Spleen (tissue), 11 donors: ENCODE measurements around the gene ACSF3. TPM values are rescaled to one million over a fixed set of nuclear protein-coding genes. Genes with fewer than 3 reads are reported as not detected.

Source experiments
- DNase-seq: peaks from one replicate; pipeline ENCODE4 v3.0.0-alpha.2; 2020
- H3K27ac ChIP-seq, 8 donors: fragments of 200-600 bp; sonication (generic) in 7 of 8; 1 replicate in 4 of 8; 2 replicates in 4 of 8; pipeline versions ENCODE4 v1.5.0 to v1.8.0; 2016 to 2021; ENCODE audit warnings: inconsistent platforms in 4 of 8, mild to moderate bottlenecking in 4 of 8, moderate library complexity in 1 of 8
- H3K27me3 ChIP-seq, 7 donors: fragments of 200-600 bp; sonication (generic) in 6 of 7; replicated peaks in 1 of 7; 1 replicate in 4 of 7; 2 replicates in 3 of 7; pipeline versions ENCODE4 v1.5.0 to v1.8.0; 2016 to 2021; ENCODE audit warnings: inconsistent platforms in 3 of 7, mild to moderate bottlenecking in 1 of 7
- H3K36me3 ChIP-seq, 6 donors: fragments of 200-600 bp; sonication (generic) in 5 of 6; 1 replicate in 4 of 6; 2 replicates in 2 of 6; pipeline versions ENCODE4 v1.5.0 to v1.8.0; 2016 to 2021; ENCODE audit warnings: inconsistent platforms in 2 of 6
- H3K4me1 ChIP-seq, 6 donors: fragments of 200-600 bp; sonication (generic) in 5 of 6; 1 replicate in 3 of 6; 2 replicates in 3 of 6; pipeline versions ENCODE4 v1.5.0 to v1.8.0; 2016 to 2021; ENCODE audit warnings: inconsistent platforms in 3 of 6
- H3K4me3 ChIP-seq, 8 donors: fragments of 200-600 bp; sonication (generic) in 7 of 8; 1 replicate in 4 of 8; 2 replicates in 4 of 8; pipeline versions ENCODE4 v1.5.0 to v1.8.0; 2016 to 2021; ENCODE audit warnings: inconsistent platforms in 4 of 8, mild to moderate bottlenecking in 4 of 8, moderate library complexity in 2 of 8
- H3K9me3 ChIP-seq, 8 donors: fragments of 200-600 bp; sonication (generic) in 7 of 8; 1 replicate in 4 of 8; 2 replicates in 4 of 8; pipeline versions ENCODE4 v1.5.0 to v1.8.0; 2016 to 2021; ENCODE audit warnings: inconsistent platforms in 4 of 8
- POLR2A ChIP-seq, 3 donors: fragments of 450-650 bp; IDR thresholded peaks; one replicate each; pipeline ENCODE4 v1.5.1; 2017; ENCODE audit warnings: antibody characterized with exemption in 3 of 3, mild to moderate bottlenecking in 1 of 3
- POLR2AphosphoS5 ChIP-seq, 3 donors: sonication (generic); formaldehyde crosslinking; IDR thresholded peaks; one replicate each; pipeline ENCODE4 v1.5.1; 2017; ENCODE audit warnings: antibody characterized with exemption in 3 of 3
- WGBS, 5 donors: extraction: QIAGEN DNeasy Blood & Tissue Kit in 3 of 5; methylation state at CpG; one replicate each; pipeline versions ENCODE4 v1.1.5 to v1.1.7; 2013 to 2018; 5-methylcytosine and 5-hydroxymethylcytosine counted together
- intact Hi-C: fragments of 100-400 bp; cut with DNase I; formaldehyde crosslinking; loops from one replicate; pipeline ENCODE4 v1.15.0; 2023; ENCODE audit warnings: low total_unique reads
- polyA plus RNA-seq, 3 donors: library from polyadenylated mRNA; stranded (reverse); fragments of 200-250 nt; gene quantifications; one replicate each; pipeline ENCODE4 v1.2.1, GENCODE V29; 2013
- total RNA-seq, 7 donors: library from RNA; depleted of rRNA in 3 of 7; stranded (reverse); fragments of >200 nt in 3 of 7; fragmentation: NEBNext Ultra II Directional in 4 of 7; extraction: Animal tissue kit (Norgen Biotek cat#: 25700) in 4 of 7; gene quantifications; one replicate each; pipeline versions ENCODE4 v1.1.0 to v1.2.1, GENCODE V29; 2016 to 2021
- TF ChIP-seq, protein P1 (sequence below), 11 experiments: fragments of 200-600 bp in 7 of 11; fragments of 450-650 bp in 4 of 11; sonication (generic) in 4 of 11; IDR thresholded peaks in 8 of 11; conservative IDR thresholded peaks in 3 of 11; 1 replicate in 7 of 11; 2 replicates in 4 of 11; pipeline versions ENCODE4 v1.4.0 to v1.8.0; 2016 to 2021; ENCODE audit warnings: antibody characterized with exemption in 11 of 11, inconsistent platforms in 4 of 11, mild to moderate bottlenecking in 1 of 11
- donor health status: healthy with polysubstance abuse.
- donor health status: DM: no; HTN: no; CAD: no; lungs with moderate emphysema.
- donor health status: DM: no; HTN: no; CAD: no.
- donor health status: Bipolar disorder and iron deficiency.
- donor health status: healthy.
- donor health status: DM: no; HTN: no; CAD: no.
- donor health status: DM: yes; HTN: yes; CAD: no.

The ACSF3 gene
- total and polyA plus RNA-seq, 10 donors, result 35.4 to 68.1 (median 49.1) TPM

DNA sequence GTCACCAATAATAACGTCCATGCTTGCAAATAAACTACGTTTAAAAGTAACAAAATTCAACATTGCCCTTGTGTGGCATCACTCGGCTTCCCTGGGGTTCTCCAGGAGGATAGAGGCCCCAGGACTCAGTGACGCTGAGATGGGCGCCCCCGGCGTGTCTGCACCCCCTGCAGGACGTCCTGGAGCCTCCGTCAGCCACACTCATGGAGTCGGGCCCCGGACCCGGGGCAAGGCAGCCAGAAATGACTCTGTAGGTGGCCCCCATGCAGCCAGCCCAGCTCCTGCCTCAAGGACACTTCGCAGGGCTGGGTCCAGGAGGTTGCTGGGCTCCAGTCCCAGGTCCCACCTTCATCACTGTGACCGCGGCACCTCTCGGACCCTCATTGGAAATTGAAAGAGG, 16.6 kb upstream of the ACSF3 start:
- no peak for DNase-seq
- Histone ChIP-seq H3K4me3 (no peak overlapping the region), H3K27me3 (peaks cover 0 to 8% (median 0%) of the 10 kb centered on the region in 7 donors), H3K27ac (no peak overlapping the region), H3K36me3 (no peaks in the 10 kb centered on the region), H3K9me3 (peaks cover 0 to 5% (median 0%) of the 10 kb centered on the region in 8 donors), H3K4me1 (peaks cover 0 to 14% (median 2%) of the 10 kb centered on the region in 6 donors)
- WGBS, 5 donors, result 92 to 96% (median 94%) methylated on average over 8 to 16 of the region's 16 CpGs
- intact Hi-C loops, result no loop called here
- TF ChIP-seq POLR2A (IDR thresholded peaks at IDR 0.05) (no peak), POLR2AphosphoS5 (IDR thresholded peaks at IDR 0.05) (no peak)
- TF ChIP-seq, protein P1, sequence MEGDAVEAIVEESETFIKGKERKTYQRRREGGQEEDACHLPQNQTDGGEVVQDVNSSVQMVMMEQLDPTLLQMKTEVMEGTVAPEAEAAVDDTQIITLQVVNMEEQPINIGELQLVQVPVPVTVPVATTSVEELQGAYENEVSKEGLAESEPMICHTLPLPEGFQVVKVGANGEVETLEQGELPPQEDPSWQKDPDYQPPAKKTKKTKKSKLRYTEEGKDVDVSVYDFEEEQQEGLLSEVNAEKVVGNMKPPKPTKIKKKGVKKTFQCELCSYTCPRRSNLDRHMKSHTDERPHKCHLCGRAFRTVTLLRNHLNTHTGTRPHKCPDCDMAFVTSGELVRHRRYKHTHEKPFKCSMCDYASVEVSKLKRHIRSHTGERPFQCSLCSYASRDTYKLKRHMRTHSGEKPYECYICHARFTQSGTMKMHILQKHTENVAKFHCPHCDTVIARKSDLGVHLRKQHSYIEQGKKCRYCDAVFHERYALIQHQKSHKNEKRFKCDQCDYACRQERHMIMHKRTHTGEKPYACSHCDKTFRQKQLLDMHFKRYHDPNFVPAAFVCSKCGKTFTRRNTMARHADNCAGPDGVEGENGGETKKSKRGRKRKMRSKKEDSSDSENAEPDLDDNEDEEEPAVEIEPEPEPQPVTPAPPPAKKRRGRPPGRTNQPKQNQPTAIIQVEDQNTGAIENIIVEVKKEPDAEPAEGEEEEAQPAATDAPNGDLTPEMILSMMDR (IDR thresholded peaks at IDR 0.05 in 8 of 11, conservative IDR thresholded peaks at IDR 0.05 in 3 of 11), result no peak

DNA sequence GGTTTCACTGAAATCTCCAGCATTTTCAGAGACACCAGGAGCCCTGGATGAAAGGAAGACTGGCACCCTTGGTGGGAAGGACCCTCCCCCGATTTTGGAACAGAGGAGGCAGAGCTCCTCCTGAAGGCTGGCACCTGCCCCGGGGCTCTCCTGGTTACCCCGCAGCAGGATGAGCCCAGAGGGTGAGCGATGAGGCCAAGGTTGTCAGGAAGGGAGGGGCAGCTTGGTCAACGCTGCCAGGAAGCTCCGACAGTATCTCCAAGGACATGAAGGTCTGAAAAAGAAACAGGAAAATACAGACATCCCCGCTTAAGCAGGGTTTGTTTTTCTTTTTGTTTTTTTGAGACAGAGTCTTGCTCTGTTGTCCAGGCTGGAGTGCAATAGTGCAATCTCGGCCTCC, 15.5 kb upstream of the ACSF3 start:
- Histone ChIP-seq H3K27ac (no peak overlapping the region), H3K9me3 (peaks cover 0 to 5% (median 0%) of the 10 kb centered on the region in 8 donors), H3K36me3 (no peaks in the 10 kb centered on the region), H3K27me3 (no peaks in the 10 kb centered on the region), H3K4me1 (peaks cover 0 to 14% (median 2%) of the 10 kb centered on the region in 6 donors), H3K4me3 (no peak overlapping the region)
- DNase-seq, result no peak
- WGBS, 5 donors, result 66 to 81% (median 72%) methylated on average over 8 of the region's 8 CpGs
- intact Hi-C loops, result no loop called here
- TF ChIP-seq, protein P1 (IDR thresholded peaks at IDR 0.05 in 8 of 11, conservative IDR thresholded peaks at IDR 0.05 in 3 of 11), result no peak
- TF ChIP-seq POLR2A (IDR thresholded peaks at IDR 0.05), result no peak
- peak; percentile 42 to 67 (median 48) for TF ChIP-seq POLR2AphosphoS5 (IDR thresholded peaks at IDR 0.05)

DNA sequence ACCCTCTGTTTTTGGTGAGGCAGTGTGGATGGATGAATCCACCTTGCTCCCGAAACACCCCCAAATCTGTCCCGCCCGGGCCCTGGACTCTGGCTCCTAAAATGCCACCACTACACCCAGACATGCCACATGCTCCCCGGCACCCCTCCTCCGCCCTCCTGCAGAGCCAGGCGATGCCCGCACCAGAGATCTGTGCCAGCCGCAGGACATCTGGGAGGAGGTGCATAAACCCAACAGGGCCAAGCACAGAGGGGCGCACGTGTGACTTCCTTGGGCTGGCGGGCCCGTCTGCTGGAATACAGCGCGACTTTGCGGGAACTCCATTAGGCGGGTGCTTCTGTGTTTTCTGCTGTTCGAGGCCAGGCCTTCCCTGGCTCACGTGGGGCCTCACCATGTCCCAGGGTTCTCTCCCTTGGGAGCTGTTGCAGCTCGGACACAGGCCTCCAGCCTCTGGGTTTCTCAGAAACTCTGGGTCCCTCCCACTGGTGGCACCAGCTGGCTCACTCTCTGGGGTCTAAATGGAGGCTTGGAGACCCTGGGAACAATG, 14.1 kb upstream of the ACSF3 start:
- WGBS, 5 donors, result 91 to 95% (median 94%) methylated on average over 17 to 19 of the region's 19 CpGs
- no peak overlapping the region for H3K4me3 ChIP-seq
- no peaks in the 10 kb centered on the region for H3K27me3 ChIP-seq
- H3K36me3 ChIP-seq, result no peaks in the 10 kb centered on the region
- intact Hi-C loops, result no loop called here
- no peak overlapping the region for H3K27ac ChIP-seq
- TF ChIP-seq POLR2AphosphoS5 (IDR thresholded peaks at IDR 0.05), result no peak
- TF ChIP-seq, protein P1 (IDR thresholded peaks at IDR 0.05 in 8 of 11, conservative IDR thresholded peaks at IDR 0.05 in 3 of 11), result no peak
- no peak for TF ChIP-seq POLR2A (IDR thresholded peaks at IDR 0.05)
- DNase-seq, result no peak
- peaks cover 0 to 5% (median 0%) of the 10 kb centered on the region in 8 donors for H3K9me3 ChIP-seq
- H3K4me1 ChIP-seq, result peaks cover 0 to 18% (median 2%) of the 10 kb centered on the region in 6 donors

DNA sequence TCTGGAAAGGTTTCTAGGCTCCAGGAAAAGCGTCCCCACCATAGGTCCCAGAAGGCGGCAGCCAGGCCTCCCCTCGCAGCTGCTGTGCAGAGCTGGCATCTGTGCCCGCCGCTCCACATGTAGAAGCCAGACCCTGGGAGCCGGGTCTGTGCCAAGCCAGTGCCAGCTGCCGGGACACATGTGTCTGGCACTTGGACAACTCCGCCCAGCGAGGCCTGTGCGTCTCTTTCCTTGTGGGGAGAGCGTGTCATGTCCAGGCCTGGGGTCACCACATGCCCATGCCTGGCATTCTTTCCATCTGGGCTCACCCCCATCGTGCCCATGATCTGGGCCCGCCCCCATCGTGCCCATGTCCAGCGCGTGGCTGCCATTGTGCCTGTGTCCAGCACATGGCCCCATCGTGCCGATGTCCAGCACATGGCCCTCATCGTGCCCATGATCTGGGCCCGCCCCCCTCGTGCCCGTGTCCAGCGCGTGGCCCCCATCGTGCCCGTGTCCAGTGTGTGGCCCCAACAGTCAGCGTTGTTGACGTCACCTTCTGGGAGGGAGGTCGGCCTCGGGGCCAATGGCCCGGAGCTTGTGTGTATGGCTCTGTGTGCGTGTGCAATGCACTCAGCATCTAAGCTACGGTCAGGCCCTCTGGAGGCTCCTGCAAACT, 13.3 kb upstream of the ACSF3 start:
- no peak overlapping the region for H3K27ac ChIP-seq
- H3K4me3 ChIP-seq, result no peak overlapping the region
- intact Hi-C loops, result no loop called here
- H3K27me3 ChIP-seq, result peaks cover 0 to 6% (median 0%) of the 10 kb centered on the region in 7 donors
- TF ChIP-seq, protein P1 (IDR thresholded peaks at IDR 0.05 in 8 of 11, conservative IDR thresholded peaks at IDR 0.05 in 3 of 11), result no peak
- TF ChIP-seq POLR2AphosphoS5 (IDR thresholded peaks at IDR 0.05) (no peak), POLR2A (IDR thresholded peaks at IDR 0.05) (no peak)
- 90 to 97% (median 91%) methylated on average over 29 to 33 of the region's 33 CpGs for WGBS, 5 donors
- no peak for DNase-seq
- peaks cover 0 to 23% (median 2%) of the 10 kb centered on the region in 6 donors for H3K4me1 ChIP-seq
- no peaks in the 10 kb centered on the region for H3K36me3 ChIP-seq
- H3K9me3 ChIP-seq, result peaks cover 0 to under 1% (median 0%) of the 10 kb centered on the region in 8 donors
